ENCODE data around the gene IL17RB.

IL17RB gene

GRCh38 chr3:53902067-53902466 is 55.7 kb downstream of the IL17RB start:
- no peak for DNase-seq (ENCODE audit: low read depth in 4 of 4, low spot score in 1 of 4)

DNA sequence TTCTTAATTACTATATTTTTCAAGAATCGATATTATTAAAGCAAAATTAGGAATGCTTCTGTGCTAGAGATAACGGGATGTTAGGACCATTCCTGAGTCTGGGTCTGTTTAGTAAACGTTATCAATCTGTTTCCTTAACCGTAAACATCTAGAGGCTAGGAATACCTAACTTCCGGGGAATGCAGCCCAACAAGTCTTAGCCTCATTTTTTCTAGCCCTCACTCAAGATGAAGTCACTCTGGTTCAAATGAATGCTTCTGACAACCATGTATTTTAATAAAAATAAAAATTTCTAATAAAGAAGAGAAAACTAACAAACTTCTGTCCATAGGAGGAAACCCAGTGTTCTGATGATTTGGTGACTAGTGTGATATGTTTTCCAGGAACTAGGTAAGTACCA is 56.3 kb downstream of the IL17RB start:
- no peak for DNase-seq (ENCODE audit: low read depth in 4 of 4, low spot score in 1 of 4)

DNA sequence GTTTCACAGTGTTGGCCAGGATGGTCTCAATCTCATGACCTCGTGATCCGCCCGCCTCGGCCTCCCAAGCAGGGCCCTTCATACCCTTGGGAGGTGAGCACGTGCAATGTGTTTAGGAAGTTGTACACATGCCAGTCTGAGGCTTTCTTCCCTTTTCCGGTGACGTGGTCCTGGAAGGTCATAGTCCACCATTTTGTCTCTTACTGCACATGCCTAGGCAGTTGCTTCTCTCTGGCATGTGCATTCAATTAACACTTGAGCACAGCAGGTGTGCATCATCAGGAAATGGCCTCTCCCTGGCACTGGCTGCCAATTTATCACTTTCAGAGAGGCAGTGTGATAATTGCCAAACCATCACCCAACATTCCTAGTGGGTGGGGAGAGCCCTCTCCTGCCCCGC is 67.0 kb downstream of the IL17RB start:
- no peak for DNase-seq (ENCODE audit: low read depth in 4 of 4, low spot score in 1 of 4)
